NCI-H1417 (cell line): ENCODE results near the gene NCAPG2.
A peak's percentile ranks its signal among the peaks of the same experiment; 100 is the strongest.
"Not testable (repeated sequence)": the region's sequence is repeated elsewhere in the genome, so short reads cannot be mapped to it uniquely, and the experiment has no call there.

Experiments
- DNase-seq, 3 experiments: peaks; one replicate each; lab custom pipeline; 2025; lab: John Stamatoyannopoulos, UW

The NCAPG2 gene

GRCh38 chr7:158626289-158626688, 78.3 kb downstream of the NCAPG2 start:
- not testable (repeated sequence) for DNase-seq

- no peak for DNase-seq
Observed at GRCh38 chr7:158623241-158623640, 81.4 kb downstream of the NCAPG2 start.

GRCh38 chr7:158620839-158621441, 83.7 kb downstream of the NCAPG2 start:
- no peak for DNase-seq

GRCh38 chr7:158620418-158620817, 84.2 kb downstream of the NCAPG2 start:
- no peak for DNase-seq

- DNase-seq, result no peak
Observed at GRCh38 chr7:158618745-158619140, 85.9 kb downstream of the NCAPG2 start.

GRCh38 chr7:158617737-158618128, 86.9 kb downstream of the NCAPG2 start:
- no peak for DNase-seq

- peak in 2 of 3 experiments; percentile 9 to 56 for DNase-seq
Observed at GRCh38 chr7:158616050-158616449, 88.6 kb downstream of the NCAPG2 start.

GRCh38 chr7:158614700-158615099, 89.9 kb downstream of the NCAPG2 start:
- no peak for DNase-seq

GRCh38 chr7:158613481-158613880, 91.1 kb downstream of the NCAPG2 start:
- DNase-seq, result peak in 2 of 3 experiments; percentile 46 to 89

- no peak for DNase-seq
Observed at GRCh38 chr7:158612546-158612945, 92.1 kb downstream of the NCAPG2 start.

- no peak for DNase-seq
Observed at GRCh38 chr7:158611541-158611940, 93.1 kb downstream of the NCAPG2 start.

GRCh38 chr7:158609313-158609974, 95.2 kb downstream of the NCAPG2 start:
- no peak for DNase-seq

- DNase-seq, result no peak
Observed at GRCh38 chr7:158607563-158607962, 97.0 kb downstream of the NCAPG2 start.

GRCh38 chr7:158606671-158607424, 97.8 kb downstream of the NCAPG2 start:
- no peak for DNase-seq

GRCh38 chr7:158606129-158606528, 98.5 kb downstream of the NCAPG2 start:
- no peak for DNase-seq

GRCh38 chr7:158603773-158604755, 100.5 kb downstream of the NCAPG2 start:
- no peak for DNase-seq

- no peak for DNase-seq
Observed at GRCh38 chr7:158602905-158603772, 101.5 kb downstream of the NCAPG2 start.

- DNase-seq, result no peak
Observed at GRCh38 chr7:158602041-158602440, 102.6 kb downstream of the NCAPG2 start.

GRCh38 chr7:158601090-158601489, 103.5 kb downstream of the NCAPG2 start:
- no peak for DNase-seq

- no peak for DNase-seq
Observed at GRCh38 chr7:158596745-158597144, 107.9 kb downstream of the NCAPG2 start.

GRCh38 chr7:158596309-158596708, 108.3 kb downstream of the NCAPG2 start:
- DNase-seq, result no peak
